Thyroid gland (tissue), 4 donors: ENCODE results near the gene DDC.

Source experiments
- CTCF ChIP-seq, 6 experiments: fragments of 200-600 bp in 3 of 6; fragments of 450-650 bp in 3 of 6; sonication (generic) in 3 of 6; IDR thresholded peaks; one replicate each; pipeline ENCODE4 v1.5.1; 2016 to 2019; ENCODE audit warnings: antibody characterized with exemption in 6 of 6, mild to moderate bottlenecking in 2 of 6, inconsistent platforms in 1 of 6, moderate library complexity in 1 of 6
- POLR2A ChIP-seq, 2 donors: fragments of 450-650 bp; IDR thresholded peaks; one replicate each; pipeline ENCODE4 v1.6.1; 2017; ENCODE audit warnings: antibody characterized with exemption in 2 of 2, mild to moderate bottlenecking in 2 of 2, moderate library complexity in 1 of 2

- no peak for TF ChIP-seq CTCF (IDR thresholded peaks at IDR 0.05)
- no peak for TF ChIP-seq POLR2A (IDR thresholded peaks at IDR 0.05)
Observed at GRCh38 chr7:50502001-50502684, 63.1 kb downstream of the DDC start.
